ENCODE measurements around the gene TSPAN14.

- TF ChIP-seq POLR2A (IDR thresholded peaks at IDR 0.05; ENCODE audit: low read length), result no peak
- no peak for TF ChIP-seq GATA1 (IDR thresholded peaks at IDR 0.05; ENCODE audit: low read depth, low read length)
These were observed 45.0 kb upstream of the TSPAN14 start for GRCh38 chr10:80409121-80409520.
